ENCODE measurements around the gene ANKRD11.

DNA sequence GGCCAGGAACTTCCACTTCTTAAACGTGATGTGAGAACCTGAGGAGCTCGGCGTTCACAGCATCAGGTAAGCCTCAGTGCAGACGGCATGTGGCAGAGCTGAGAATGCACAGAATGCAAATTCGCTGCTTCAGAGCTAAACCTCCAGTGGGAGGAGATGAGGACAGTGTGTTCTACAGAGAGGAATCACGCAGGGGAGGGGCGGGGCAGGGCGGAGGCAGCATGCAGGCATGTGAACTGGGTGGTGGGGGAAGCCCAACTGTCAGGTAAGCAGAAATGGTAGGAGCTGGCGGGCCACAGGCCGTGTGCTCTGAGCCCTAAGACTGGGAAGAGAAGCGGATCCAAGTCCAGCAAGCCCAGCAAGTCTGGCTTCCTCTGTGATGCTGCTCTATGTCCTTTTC is 178.2 kb downstream of the ANKRD11 start:
- no peak for TF ChIP-seq POLR2A (IDR thresholded peaks at IDR 0.05)
- TF ChIP-seq, protein P1, sequence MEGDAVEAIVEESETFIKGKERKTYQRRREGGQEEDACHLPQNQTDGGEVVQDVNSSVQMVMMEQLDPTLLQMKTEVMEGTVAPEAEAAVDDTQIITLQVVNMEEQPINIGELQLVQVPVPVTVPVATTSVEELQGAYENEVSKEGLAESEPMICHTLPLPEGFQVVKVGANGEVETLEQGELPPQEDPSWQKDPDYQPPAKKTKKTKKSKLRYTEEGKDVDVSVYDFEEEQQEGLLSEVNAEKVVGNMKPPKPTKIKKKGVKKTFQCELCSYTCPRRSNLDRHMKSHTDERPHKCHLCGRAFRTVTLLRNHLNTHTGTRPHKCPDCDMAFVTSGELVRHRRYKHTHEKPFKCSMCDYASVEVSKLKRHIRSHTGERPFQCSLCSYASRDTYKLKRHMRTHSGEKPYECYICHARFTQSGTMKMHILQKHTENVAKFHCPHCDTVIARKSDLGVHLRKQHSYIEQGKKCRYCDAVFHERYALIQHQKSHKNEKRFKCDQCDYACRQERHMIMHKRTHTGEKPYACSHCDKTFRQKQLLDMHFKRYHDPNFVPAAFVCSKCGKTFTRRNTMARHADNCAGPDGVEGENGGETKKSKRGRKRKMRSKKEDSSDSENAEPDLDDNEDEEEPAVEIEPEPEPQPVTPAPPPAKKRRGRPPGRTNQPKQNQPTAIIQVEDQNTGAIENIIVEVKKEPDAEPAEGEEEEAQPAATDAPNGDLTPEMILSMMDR (IDR thresholded peaks at IDR 0.05) = no peak
